Type B pancreatic cell (in vitro differentiated cells): Measurements from ENCODE around the gene CIAO2A. TPM values are rescaled to one million over a fixed set of nuclear protein-coding genes. Genes with fewer than 3 reads are reported as not detected.
"Not testable (repeated sequence)": the region's sequence is repeated elsewhere in the genome, so short reads cannot be mapped to it uniquely, and the experiment has no call there.

ENCODE experiments used
- DNase-seq: peaks from one replicate; pipeline ENCODE4 v3.0.0; 2021; ENCODE audit warnings: mixed read lengths; ENCODE audit not compliant: unreplicated experiment; ENCODE audit errors: extremely low spot score
- H3K27ac Mint-ChIP-seq: 2 replicates; pipeline ENCODE4 v1.8.0; 2021; ENCODE audit warnings: mild to moderate bottlenecking, mixed read lengths
- H3K27me3 Mint-ChIP-seq: 2 replicates; pipeline ENCODE4 v1.8.0; 2021; ENCODE audit warnings: mixed read lengths
- H3K36me3 Mint-ChIP-seq: 2 replicates; pipeline ENCODE4 v1.8.0; 2021; ENCODE audit warnings: mixed read lengths
- H3K4me1 Mint-ChIP-seq: one replicate; pipeline ENCODE4 v1.8.0; 2021; ENCODE audit warnings: mixed read lengths; ENCODE audit not compliant: unreplicated experiment
- H3K4me3 Mint-ChIP-seq: 2 replicates; pipeline ENCODE4 v1.8.0; 2021; ENCODE audit warnings: mild to moderate bottlenecking, mixed read lengths
- H3K9me3 Mint-ChIP-seq: 2 replicates; pipeline ENCODE4 v1.8.0; 2021; ENCODE audit warnings: mixed read lengths
- CTCF ChIP-seq: fragments of 200-600 bp; sonication (generic); conservative IDR thresholded peaks from 2 replicates; pipeline ENCODE4 v1.5.0; 2021; ENCODE audit warnings: antibody characterized with exemption, mild to moderate bottlenecking
- total RNA-seq: library from RNA; stranded (reverse); gene quantifications from 2 replicates; pipeline ENCODE4 v1.2.1, GENCODE V29; 2021; ENCODE audit warnings: low replicate concordance

Gene CIAO2A
- total RNA-seq, 1 donor from 2014 or later = 69.7 TPM

GRCh38 chr15:64110950-64111678, 17.5 kb upstream of the CIAO2A start:
- Mint-ChIP-seq H3K4me1 (peaks cover 20% of the 10 kb centered on the region), H3K27me3 (no peaks in the 10 kb centered on the region), H3K27ac (peak overlapping the region; percentile 44), H3K4me3 (no peak overlapping the region), H3K9me3 (no peaks in the 10 kb centered on the region), H3K36me3 (peaks cover 14% of the 10 kb centered on the region)
- TF ChIP-seq CTCF = no peak
- DNase-seq = no peak

GRCh38 chr15:64110108-64110701, 16.6 kb upstream of the CIAO2A start:
- Mint-ChIP-seq H3K4me1 (peaks cover 20% of the 10 kb centered on the region), H3K36me3 (peaks cover 11% of the 10 kb centered on the region)
- not testable (repeated sequence) for H3K27ac Mint-ChIP-seq, H3K27me3 Mint-ChIP-seq, H3K4me3 Mint-ChIP-seq, H3K9me3 Mint-ChIP-seq, DNase-seq

DNA sequence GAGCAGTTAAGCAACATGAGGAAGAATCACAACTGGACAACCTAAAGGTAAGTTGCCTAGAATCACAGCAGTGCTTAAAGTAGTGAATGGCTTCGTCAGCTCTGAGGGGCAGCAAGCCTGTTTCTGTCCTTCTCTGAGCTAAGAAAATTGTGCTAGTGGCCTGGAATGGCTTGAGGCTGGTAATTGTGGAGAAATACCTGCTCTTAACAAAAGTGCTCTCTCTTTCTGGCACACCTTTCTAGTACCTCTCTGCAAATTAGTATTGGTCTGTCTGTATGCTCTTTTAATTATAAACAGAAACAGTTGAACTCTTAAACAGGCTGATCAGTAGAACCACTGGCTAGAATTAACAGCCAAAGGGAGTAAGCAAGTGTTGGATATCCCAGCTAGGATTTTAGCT, 13.7 kb upstream of the CIAO2A start:
- no peak overlapping the region for H3K27ac Mint-ChIP-seq
- H3K9me3 Mint-ChIP-seq = no peaks in the 10 kb centered on the region
- H3K4me1 Mint-ChIP-seq = peaks cover 17% of the 10 kb centered on the region
- H3K4me3 Mint-ChIP-seq = no peak overlapping the region
- peaks cover 10% of the 10 kb centered on the region for H3K36me3 Mint-ChIP-seq
- H3K27me3 Mint-ChIP-seq = no peaks in the 10 kb centered on the region
- TF ChIP-seq CTCF = no peak
- DNase-seq = no peak

DNA sequence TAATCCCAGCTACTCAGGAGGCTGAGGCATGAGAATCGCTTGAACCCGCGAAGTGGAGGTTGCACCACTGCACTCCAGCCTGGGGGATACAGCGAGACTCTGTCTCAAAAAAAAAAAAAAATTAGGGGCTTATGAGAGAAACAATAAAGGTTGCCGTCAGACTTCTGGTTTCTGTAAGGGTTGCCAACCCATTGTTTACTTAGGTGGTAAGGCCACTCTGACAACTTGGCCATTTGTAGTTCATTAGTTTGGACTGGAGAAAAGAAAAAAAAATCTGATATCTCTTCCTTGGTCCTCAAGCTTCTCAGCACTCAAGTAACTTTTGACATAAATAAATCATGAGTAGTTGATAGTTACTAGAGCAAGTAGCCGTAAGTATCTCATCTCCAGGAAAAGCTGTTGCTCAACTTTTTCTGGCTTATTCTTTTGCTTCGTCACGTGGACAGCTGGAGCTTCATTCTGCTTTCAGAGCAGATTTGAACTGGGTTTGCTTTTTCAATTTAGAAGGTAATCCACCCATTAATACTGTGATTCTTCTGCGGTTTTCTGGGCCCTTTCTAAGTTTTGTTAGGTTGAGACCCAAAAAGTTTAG, 11.6 kb upstream of the CIAO2A start:
- Mint-ChIP-seq H3K36me3 (peaks cover 7% of the 10 kb centered on the region), H3K4me1 (peaks cover 16% of the 10 kb centered on the region), H3K27ac (no peak overlapping the region), H3K9me3 (no peaks in the 10 kb centered on the region), H3K4me3 (no peak overlapping the region), H3K27me3 (no peaks in the 10 kb centered on the region)
- no peak for DNase-seq
- no peak for TF ChIP-seq CTCF

DNA sequence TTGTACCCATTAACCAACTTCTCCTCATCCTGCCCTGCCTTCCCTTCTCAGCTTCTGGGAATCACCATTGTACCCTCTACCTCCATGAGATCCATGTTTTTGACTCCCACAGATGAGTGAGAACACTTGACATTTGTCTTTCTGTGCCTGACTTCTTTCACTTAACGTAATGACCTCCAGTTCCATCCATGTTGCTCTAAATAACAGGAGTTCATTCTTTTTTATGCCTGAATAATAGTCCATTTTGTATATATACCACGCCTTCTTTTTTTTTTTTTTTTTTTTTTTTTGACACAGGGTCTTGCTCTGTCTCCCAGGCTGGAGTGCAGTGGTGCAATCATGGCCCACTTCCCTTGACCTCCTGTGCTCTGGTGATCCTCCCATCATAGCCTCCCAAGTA, 8.9 kb upstream of the CIAO2A start:
- H3K9me3 Mint-ChIP-seq = no peaks in the 10 kb centered on the region
- TF ChIP-seq CTCF = no peak
- peaks cover 20% of the 10 kb centered on the region for H3K4me1 Mint-ChIP-seq
- no peaks in the 10 kb centered on the region for H3K27me3 Mint-ChIP-seq
- H3K27ac Mint-ChIP-seq = no peak overlapping the region
- no peak overlapping the region for H3K4me3 Mint-ChIP-seq
- no peak for DNase-seq
- H3K36me3 Mint-ChIP-seq = peaks cover 10% of the 10 kb centered on the region

GRCh38 chr15:64100958-64101357, 7.3 kb upstream of the CIAO2A start:
- H3K4me3 Mint-ChIP-seq = no peak overlapping the region
- H3K36me3 Mint-ChIP-seq = peaks cover 10% of the 10 kb centered on the region
- TF ChIP-seq CTCF = no peak
- no peaks in the 10 kb centered on the region for H3K27me3 Mint-ChIP-seq
- peaks cover 21% of the 10 kb centered on the region for H3K4me1 Mint-ChIP-seq
- no peak for DNase-seq
- H3K27ac Mint-ChIP-seq = no peak overlapping the region
- H3K9me3 Mint-ChIP-seq = no peaks in the 10 kb centered on the region
